DMS153 treated with DMSO at 0.1 percent for 48 hours (cell line): Measurements from ENCODE around the gene TMEM119.

Experiments
- DNase-seq: peaks from one replicate; lab custom pipeline; 2025; ENCODE audit not compliant: unreplicated experiment; lab: John Stamatoyannopoulos, UW

TMEM119 gene

DNA sequence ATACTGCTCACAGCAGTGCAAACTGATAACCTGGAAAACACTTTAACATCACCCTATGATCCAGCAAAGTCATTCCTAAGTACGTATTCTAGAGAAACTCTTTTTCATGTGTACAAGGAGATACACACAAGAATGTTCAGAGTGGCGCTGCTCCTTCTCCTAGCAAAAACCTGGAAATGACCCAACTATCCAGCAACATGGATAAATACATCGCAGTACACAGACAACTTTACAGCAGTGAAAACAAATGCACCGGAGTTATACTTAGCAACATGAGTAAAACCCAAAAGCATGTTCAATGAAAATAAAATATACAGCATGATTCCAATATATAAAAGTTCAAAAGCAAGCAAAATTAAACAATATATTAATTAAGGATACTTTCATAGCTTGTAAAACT is 55.6 kb downstream of the TMEM119 start:
- DNase-seq, result no peak
